Measurements from ENCODE around the gene AUTS2.

Gene AUTS2

DNA sequence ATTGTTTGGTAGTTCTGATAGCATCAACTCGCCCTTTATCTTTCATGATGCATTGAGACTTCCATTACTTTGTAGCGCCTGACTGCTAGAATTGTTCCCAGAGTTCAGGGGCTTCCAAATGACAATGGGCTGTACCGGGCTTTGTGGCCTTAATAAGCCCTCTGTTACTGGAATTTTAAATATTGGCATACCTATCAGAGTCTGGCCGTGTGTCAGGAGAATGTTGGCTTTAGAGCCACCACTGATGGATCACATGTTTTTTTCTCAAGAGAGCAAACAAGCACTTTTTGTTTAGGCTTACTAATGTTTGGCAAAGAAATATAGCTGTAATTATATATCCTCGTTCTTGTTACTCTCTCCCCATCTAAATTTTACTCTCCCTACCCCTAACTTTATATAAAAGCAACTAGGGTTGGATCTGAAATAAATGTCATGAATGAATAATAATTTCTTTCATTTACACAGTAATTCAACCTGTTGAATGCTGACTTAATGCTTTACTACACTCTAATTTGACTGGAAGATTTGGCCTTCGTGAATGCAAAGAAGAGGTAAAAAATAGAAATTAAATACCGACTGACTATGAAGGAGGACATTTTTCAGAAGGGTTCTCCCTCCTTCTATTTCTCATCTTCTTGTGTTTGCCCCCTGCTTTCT, 396.7 kb downstream of the AUTS2 start:
- DNase-seq (ENCODE audit: low spot score), result no peak

DNA sequence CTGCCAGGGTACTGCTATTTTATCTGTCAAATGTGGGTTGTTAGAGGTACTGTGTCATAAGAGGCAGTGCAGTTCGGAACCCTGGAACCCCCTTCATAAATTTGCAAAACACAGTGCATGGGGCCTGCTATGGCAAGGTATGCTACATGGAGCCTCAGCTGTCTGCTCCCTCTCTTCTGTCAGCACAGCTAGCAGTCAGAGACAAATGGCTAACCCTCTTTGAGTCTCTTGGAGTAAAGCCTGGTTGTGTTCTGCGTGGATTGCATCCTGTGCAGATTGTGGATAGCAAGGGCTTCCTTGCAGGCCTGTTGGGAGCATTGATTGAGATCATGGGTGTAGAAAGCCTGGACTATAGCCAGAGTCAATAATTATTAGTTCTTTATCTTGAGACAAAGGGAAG, 397.8 kb downstream of the AUTS2 start:
- DNase-seq (ENCODE audit: low spot score), result no peak

DNA sequence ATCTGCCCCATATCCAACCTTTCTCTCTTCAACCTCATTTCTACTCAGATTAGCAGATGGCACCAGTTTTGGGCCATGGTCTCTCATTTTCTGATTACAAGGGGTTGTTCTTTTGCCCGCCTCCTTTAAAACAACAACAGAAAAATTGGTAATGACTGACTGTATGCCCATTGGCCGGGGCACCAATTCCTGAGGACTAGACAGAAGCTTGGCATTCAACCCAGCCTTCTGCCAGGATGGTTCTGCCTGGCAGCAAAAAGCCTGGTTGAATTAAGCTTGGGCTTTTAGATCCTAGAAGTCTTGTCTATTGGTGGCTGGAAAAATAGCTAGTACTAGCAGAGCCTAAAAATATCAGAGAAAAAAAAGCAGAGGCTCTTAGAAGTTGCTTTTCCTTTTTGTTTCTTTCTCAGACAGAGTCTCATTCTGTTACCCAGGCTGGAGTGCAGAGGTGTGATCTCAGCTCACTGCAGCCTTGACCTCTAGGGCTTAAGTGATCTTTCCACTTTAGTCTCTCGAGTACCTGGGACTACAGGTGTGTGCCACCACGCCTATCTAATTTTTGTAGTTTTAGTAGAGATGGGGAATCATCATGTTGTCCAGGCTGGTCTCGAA, 402.6 kb downstream of the AUTS2 start:
- DNase-seq (ENCODE audit: low spot score), result no peak

DNA sequence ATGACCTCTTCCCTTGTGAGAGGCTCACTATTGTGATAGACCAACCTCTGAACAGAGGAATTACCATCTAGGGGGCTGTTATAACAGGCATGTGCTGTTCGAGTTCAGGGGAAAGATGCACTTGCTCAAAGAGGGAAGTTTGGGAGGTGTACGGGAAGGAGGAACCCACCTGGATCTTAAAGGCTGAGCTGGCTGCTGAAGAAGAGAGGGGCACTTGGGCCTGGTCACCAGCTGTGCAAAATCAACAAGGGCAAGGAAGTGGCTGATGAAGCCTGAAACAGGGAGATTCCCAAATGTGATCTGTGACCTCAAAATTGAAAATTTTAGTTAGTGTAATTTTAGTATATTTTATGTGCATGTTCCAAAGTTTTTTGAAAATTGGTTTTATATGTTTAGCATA, 407.2 kb downstream of the AUTS2 start:
- no peak for DNase-seq (ENCODE audit: low spot score)

DNA sequence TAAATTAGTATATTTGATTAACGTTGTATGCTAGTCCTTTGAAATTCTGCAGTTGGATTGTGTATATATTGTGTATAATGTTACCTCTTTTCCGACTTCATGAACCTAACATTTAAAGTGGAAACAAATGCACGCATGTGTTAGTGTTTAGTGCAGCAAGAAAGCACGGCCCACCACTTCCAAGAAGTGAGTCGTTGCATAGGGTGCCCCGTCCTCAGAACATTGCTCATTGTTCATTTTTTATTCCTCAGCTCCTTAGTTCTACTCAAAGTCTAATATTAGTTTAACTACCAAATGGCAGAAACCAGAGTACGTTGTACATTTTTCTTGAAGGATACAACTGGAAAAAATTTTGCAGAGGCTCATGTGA, 407.6 kb downstream of the AUTS2 start:
- no peak for DNase-seq (ENCODE audit: low spot score)

DNA sequence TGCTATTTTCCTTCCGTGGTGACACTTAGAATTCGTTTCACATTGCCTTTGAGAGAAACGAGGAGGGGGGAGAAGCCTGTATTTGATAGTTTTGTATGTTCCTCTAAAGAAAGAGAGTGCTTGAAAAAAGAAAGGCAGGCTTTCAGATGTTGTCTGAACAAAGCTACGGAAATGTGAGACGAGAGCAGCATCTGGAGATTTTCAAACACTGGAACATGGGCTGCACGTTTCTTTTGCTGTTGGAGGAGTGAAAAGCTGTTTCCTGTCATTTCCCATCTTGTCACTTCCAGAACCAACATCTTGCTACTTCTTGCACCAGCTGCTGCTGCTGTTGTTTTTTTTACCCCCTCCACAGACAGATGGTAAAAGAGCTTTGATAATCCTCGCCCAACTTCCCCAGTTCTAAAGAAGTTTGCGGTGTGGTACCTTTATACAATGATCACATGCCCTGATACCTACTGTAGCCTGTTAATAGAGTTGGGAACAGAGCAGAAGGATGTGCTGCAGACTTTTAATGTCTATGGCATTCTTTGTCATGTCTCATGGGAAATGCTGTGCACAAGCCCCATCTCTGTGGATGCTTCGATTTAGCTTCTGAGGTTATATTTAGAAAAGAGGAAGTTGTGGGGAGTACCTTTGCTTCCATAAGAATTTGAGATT, 408.1 kb downstream of the AUTS2 start:
- DNase-seq (ENCODE audit: low spot score), result no peak

DNA sequence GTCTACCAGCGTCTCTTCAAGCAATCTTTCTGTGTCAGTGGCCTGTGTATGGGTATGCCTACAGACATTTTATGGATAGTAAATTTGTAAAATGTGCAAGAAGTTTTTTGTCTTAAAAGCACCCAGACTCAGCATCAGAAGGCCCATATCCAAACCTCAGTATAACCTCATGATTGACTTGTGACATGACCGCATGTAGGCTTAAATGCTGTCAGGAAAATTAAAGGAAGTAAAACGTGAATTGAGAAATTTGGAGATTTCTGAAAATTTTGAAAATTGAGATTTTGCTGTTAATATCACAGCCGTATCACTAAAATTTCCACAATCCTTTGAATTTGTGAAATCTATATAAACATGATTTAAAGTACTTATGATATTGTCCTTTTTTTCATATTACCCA, 410.2 kb downstream of the AUTS2 start:
- DNase-seq (ENCODE audit: low spot score), result no peak

DNA sequence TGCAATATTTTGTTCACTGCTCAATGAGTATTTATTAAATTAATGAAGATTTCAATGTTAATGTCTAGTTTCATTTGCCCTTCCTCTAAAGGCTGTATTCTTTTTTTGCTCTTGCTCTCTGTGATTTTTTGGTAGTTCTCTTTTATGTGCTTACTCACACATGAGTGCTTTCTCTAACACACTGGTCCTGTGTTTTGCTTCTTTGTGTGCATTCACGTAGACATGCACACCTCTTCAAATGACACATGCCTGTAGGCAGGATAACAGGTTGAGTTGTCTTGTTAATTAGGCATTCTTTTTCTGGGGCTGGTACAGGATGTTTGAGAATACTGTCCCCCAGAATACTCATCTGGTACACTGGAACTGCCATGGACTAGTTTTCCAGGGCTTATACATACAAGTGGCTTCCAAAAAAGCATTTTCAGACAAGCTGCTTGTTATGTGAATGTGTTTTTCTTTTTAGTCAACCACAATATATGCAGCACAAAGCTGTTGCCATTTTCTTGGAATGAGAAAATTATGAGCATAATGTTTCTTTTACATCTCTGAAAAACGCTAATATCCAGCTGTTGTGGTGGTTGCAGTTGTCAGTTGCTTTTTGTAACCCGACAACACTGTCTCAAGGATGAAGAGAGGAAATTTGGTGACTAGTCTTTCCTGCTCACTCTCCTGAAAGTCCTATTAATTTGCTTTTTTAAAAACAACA, 416.4 kb downstream of the AUTS2 start:
- DNase-seq (ENCODE audit: low spot score), result no peak

DNA sequence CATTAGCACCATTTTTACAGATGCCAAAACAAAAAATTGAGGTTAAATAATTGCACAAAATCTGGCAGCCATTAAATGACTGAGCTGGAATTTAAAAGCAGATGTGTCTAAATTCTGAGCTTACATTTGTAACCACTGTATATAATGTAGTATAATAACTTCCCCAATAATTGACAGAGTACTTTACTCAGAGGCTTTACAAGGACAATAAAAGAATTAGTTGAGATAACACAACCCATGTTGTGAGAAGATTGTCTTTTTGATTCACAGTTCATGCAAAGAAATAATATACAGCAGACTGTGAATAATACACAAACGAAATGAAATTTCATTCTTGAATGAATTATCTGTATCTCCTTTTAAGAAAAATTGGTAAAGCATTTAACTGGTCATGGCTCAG, 417.1 kb downstream of the AUTS2 start:
- no peak for DNase-seq (ENCODE audit: low spot score)

DNA sequence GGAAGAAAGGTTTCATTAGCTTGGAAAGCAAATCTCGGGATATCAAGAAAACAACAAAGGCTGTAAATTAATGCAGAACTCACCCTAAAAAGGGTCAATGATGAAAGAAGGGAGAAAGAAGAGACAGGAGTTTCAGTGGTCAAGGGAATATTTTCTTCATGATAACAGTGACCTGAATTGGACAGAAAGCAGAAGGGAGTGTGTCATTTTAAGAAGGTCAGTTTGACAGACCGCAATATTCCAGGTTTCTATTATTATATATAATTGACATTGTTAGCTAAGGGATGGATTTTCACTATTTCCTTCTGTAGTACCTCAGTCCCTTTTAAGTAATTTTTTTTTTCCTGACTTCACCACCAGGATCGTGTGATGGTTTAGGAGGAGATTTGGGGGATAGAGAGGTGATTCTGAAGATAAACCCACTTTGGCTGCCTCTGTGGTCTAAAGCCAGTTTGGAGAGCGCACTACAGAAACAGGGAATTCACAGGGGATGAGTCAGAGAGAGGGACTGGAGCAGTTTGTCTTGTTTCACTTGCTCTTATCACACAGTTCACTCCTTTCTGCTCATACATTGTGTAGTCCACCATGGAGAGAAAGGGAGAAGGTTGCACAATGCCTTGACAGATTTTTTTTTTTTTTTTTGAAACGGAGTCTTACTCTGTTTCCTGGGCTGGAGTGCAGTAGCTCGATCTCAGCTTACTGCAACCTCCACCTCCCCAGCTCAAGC, 417.9 kb downstream of the AUTS2 start:
- DNase-seq (ENCODE audit: low spot score), result no peak

DNA sequence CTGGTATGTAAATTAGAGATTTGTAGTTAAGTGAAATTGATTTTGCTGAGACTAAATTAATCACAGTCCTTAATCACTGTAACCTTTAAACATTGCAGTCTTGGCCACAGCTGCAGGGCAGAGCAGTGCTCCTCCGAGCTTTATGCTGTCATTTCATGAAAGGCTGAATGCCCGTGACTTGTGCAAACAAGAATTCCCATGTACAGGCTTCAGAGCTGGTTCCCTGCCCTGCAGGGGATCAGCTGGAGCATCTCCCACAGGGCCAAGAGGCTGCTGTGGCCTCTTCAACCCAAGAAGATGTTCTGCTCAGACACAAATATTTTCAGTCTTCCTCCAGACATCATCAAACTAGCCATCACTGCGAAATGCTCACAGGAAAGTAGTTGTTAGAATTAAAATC, 419.1 kb downstream of the AUTS2 start:
- DNase-seq (ENCODE audit: low spot score), result no peak

DNA sequence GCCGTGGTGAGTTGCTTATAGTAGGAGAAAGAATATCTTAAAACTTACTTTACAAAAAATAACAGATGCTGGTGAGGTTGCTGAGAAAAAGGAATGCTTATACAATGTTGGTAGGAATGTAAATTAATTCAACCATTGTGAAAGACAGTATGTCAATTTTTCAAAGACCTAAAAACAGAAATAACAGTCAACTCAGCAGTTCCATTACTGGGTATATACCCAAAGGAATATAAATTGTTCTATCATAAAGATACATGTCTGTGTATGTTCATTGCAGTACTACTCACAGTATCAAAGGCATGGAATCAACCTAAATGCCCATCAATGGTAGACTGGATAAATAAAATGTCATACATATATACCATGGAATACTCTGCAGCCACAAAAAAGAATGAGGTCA, 420.4 kb downstream of the AUTS2 start:
- no peak for DNase-seq (ENCODE audit: low spot score)

DNA sequence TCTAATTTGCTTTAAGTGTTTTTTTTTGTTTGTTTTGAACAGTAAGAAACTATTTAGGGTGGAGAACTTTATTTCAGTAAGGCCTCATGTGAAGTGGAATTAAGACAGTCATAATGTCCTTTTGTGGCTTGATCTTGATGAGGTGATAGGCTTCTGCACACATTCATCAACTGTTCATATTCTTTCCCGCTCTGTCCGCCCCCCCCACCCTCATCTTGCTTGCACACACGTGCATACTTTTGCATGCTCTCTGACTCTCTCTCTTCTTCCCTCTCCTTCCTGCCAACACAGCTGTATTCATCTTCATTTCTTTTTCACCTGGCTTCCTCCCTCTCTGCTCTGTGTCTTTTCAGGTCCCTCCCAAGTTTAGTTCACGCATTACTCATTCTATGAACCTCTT, 429.6 kb downstream of the AUTS2 start:
- no peak for DNase-seq (ENCODE audit: low spot score)

DNA sequence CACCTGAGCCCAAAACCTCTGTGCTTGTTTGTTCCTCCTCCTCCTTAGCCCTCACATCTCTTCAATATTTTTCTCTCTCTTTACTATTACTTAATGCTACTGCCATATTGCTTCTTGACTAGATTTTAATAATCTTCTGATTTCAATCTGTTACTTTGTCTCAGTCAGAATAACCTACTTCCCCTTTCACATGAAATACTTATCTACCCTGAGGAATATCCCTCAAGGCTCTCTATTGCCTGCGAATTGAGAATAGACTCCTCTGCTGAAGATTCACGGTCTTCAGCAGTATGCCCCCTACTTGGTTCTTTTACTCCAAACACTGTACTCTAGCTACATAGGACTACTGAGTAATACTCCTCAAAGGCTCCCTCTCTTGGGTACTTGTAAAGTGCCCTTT, 430.3 kb downstream of the AUTS2 start:
- DNase-seq (ENCODE audit: low spot score), result no peak

DNA sequence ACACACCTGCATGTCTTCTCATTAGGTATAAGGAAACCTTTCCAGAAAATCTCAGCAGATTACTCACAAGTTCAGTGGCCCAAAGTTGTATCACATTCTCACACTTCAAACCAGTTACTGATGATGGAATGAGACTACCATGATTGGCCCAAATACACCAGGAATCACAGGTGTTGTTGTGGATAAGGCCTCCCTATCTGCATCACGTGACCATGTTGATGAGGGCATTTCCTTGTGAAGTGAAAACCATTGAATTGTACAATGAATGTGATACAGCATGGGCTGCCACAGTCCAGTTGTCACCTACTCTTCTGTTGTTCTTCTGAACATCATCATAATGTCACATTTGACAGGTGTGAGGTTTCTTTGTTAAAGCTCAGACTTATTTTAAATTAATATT, 431.7 kb downstream of the AUTS2 start:
- no peak for DNase-seq (ENCODE audit: low spot score)

DNA sequence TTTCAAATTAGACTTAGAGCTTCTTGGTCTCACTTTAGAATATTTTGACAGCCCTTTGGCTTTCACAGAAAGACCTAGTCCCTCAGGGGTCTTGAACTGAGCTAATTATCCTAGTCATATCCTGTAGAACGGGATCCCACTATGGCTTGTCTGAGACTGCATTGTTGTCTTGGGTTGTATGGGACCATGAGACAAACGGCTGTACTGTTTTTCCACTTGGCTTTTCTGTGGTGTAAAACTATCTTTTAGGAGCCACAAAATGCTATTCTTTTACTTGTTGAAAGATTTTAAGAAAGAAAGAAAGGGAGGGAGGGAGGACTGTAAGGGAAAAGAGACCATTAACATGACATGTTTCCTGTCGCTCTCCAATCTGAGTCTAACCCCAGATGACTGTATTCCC, 432.5 kb downstream of the AUTS2 start:
- no peak for DNase-seq (ENCODE audit: low spot score)

DNA sequence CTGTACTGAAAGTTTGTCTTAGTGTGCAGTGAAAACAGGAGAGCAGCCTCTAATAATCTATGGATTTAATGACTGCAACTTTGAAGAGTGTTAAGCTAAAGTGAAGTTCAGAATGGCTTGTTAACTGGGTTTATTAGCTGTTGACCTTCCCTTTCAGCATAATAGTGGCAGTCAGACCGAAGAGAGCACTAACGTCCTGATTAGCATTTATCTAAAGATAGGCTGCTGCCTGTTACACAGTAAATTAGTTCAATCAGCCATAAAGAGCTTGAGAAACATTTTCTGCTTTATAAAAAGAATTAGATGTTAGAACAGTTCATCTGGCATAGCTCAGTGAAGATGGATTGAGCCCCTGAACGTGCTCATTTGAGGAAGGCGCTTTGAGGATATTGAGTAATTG, 433.0 kb downstream of the AUTS2 start:
- DNase-seq (ENCODE audit: low spot score), result no peak

DNA sequence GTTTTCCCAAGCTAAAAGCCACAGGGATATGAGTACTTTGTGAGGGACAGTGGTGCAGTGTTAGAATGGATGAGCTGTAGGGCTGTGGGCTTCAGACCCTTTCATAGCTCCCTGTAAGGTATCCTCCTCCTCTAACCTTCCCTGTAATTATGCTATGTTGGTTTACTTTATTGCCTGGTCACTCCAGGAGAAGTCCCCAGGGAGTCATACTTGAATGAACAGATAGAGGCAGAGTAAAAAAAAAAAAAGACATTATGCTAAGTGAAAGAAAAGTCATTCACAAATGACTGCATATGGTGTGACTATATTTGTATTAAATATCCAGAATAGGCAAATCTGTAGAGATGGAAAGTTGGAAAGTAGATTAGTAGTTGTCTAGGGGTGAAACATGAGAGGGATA, 434.4 kb downstream of the AUTS2 start:
- no peak for DNase-seq (ENCODE audit: low spot score)

DNA sequence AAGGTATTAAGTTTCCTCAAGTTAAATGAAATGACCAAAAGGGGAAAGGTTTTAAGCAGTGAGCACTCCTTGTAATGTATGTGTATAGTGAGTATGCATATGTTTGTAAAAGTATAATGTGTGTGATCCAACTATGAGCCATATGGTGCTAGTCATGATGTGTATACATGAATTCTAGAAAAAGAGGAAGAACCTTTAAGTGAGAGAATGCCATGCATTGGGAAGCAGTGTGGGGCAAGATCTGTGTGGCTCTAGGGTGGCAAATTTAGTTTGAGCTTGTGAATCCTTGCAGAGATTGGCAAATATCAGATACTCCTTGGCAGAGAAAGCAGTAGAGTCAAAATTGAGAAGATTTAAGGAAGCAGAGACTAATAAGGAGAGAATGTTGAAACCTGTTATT, 435.0 kb downstream of the AUTS2 start:
- DNase-seq (ENCODE audit: low spot score), result no peak

DNA sequence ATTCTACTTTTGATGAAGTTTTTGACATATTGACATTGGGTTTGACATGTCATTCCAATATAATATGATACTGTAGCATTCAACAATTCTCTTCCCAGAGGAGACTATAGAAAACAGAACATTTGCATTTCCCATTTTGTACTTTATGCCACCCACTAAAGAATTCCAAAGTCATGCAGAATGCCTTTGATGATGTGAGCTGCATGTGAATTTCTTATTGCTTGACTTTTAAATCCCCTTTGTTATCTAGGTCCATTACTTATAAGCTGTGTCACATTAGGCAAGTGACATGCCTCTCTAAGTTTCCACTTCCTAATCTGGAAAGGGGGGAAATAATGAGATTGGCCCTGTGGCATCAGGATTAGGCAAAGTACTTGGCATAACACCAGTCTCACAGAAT, 436.7 kb downstream of the AUTS2 start:
- DNase-seq (ENCODE audit: low spot score), result no peak

DNA sequence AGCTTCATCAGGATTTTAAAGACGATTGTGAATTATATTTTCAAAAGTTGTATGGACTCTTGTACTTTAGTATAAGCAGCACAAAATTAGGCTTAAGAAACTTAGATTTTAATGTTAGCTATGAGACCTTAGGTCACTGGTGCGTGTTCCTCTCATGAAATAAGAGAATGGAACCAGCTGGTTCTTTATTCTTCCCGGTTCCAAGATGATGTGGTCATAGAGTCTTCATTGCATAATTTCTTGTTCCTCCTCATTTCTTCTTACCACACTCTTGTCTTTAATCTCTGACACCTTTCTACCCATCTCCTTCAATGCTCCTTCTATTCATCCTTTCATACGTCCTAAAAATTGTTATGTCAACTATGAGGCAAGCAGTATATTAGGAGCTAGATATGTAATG, 437.2 kb downstream of the AUTS2 start:
- DNase-seq (ENCODE audit: low spot score), result no peak

DNA sequence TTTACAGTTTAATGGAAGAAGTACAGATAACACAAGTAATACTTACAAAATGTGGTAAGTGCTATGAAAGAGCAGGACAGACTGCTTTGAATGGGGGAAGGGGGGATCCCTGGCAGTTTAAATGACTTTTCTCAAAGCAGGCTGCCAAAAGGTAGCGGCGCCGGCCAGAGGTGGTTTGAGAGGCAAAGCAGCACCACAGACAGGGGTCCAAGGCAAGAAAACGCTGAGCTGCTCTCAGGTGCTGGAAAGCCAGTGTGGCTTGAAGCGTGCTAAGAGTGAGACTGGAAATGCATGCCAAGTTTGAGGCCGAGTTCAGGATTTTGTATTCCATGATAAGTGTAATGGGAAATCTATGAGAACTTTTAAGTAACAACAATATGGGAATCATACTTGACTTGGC, 437.7 kb downstream of the AUTS2 start:
- DNase-seq (ENCODE audit: low spot score), result no peak

DNA sequence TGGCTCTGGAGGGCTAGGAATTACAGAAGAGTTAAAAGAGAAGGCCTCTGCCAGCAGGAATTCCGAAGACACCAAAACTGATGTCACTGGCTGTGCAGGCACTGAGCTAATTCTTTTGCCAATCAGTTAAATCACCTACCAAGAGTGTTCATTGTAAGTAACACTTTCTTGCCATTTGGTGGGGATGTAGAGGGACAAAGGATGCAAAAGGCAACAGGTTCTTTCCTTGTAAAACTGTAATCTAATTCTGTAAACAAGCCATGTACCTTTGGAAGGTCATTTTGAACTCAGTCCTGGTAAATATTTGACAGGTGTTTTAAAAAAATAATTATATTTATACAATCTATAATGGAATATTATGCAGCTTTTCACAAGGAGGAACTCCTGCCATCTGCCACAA, 438.4 kb downstream of the AUTS2 start:
- DNase-seq (ENCODE audit: low spot score), result no peak
